GM10266 (cell line): Measurements from ENCODE around the gene MRPS31.
"Not testable (repeated sequence)": the region's sequence is repeated elsewhere in the genome, so short reads cannot be mapped to it uniquely, and the experiment has no call there.

Experiments
- DNase-seq: peaks from one replicate; pipeline ENCODE4 v3.0.0; 2012; ENCODE audit errors: extremely low spot score
- CTCF ChIP-seq: IDR thresholded peaks from 2 replicates; pipeline ENCODE4 v1.5.1; 2012; ENCODE audit warnings: mild to moderate bottlenecking, low read depth; ENCODE audit not compliant: control insufficient read depth, insufficient read depth; ENCODE audit errors: missing control alignments

Gene MRPS31

DNA sequence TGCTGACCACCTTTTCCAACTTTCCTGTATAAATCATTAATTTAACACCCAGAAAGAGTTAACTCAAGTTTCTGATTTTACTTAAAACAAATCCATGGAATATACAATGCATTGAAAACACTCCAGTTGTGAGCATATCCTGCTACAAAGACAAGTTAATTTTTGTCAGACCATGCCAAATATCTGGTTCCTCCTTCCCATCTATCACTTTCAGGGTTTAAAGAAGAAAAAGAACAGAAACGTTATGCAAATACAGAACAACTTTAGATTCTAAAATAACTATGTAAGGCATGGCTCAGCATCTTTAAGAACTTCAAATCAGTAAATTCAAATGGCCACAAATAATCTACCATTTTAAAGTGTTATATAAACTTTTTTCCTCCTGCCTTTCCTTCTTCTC, 14.9 kb downstream of the MRPS31 start:
- DNase-seq, result no peak
- TF ChIP-seq CTCF, result no peak

- no peak for TF ChIP-seq CTCF
- no peak for DNase-seq
Measured at GRCh38 chr13:40755082-40755700, 15.8 kb downstream of the MRPS31 start.

DNA sequence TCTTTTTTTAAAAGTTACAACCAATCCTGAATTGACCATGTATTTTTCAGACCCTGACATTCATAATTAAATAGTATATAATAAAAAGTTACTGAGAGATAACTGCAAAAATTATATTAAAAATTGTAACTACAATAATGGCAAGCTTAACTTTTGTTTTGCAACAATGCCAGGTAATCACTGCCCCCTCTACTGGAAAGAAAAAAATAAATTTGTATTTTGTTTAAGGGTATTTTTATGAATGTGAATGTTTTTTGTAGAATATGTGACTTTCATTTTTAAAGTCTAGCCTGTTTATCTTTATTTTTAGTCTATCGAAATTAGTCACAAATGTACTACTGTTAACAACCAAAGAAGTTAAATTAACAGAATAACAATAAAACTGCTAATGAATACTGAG, 21.7 kb downstream of the MRPS31 start:
- no peak for DNase-seq
- TF ChIP-seq CTCF, result no peak

DNA sequence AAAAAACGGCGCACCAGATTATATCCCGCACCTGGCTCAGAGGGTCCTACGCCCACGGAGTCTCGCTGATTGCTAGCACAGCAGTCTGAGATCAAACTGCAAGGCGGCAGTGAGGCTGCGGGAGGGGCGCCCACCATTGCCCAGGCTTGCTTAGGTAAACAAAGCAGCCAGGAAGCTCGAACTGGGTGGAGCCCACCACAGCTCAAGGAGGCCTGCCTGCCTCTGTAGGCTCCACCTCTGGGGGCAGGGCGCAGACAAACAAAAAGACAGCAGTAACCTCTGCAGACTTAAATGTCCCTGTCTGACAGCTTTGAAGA, 35.8 kb downstream of the MRPS31 start:
- not testable (repeated sequence) for DNase-seq

DNA sequence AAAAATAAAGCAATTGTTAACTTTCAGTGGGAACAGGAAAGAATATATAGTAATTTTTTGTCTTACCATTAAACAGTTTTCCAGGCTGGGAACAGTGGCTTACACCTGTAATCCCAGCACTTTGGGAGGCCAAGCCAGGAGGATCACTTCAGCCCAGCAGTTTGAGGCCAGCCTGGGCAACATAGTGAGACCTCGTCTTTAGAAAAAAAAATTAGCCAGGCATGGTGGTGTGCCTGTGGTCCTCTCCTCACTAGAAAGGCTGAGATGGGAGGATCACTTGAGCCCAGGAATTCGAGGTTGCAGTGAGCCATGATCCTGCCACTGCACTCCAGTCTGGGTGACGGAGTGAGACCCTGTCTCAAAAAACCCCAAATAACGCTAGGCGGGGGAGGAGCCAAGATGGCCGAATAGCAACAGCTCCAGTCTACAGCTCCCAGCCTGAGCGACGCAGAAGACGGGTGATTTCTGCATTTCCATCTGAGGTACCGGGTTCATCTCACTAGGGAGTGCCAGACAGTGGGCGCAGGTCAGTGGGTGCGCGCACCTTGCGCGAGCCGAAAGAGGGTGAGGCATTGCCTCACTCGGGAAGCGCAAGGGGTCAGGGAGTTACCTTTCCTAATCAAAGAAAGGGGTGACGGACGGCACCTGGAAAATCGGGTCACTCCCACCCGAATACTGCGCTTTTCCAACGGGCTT, 36.3 kb downstream of the MRPS31 start:
- DNase-seq, result not testable (repeated sequence)

DNA sequence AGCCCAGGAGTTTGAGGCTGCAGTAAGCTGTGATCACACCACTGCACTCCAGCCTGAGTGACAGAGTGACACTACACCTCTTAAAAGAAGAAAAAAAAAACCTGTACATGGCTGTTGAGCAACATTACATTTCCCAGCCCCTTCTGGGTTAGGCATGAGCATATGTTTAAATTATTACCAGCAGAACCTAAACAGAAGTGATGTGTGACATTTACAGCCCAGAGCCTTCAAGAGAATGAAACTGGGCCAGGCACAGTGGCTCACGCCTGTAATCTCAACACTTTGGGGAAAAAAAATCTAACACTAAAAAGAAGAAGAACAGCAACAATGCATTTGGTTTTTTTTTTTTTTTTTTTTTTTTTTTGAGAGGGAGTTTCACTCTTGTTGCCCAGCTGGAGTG, 38.3 kb downstream of the MRPS31 start:
- no peak for DNase-seq
- no peak for TF ChIP-seq CTCF

DNA sequence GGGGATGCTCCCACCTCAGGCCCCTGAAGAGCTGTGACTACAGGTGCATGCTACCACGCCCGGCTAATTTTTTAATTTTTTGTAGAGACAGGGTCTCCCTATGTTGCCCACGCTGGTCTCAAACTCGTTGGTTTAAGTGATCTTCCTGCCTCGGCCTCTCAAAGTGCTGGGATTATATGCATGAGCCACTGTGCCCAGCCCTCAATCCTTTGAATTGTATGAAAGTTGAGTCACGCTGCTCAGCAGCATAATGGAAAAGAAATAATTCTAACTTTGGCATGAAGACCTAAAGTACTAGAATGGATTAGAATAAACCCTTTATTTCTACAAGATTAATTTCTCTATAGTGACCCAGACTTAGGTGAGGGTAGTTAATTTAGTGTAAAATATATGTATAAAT, 42.4 kb downstream of the MRPS31 start:
- DNase-seq, result no peak
- no peak for TF ChIP-seq CTCF

GRCh38 chr13:40714433-40714832, 56.6 kb downstream of the MRPS31 start:
- not testable (repeated sequence) for DNase-seq

GRCh38 chr13:40706439-40706838, 64.6 kb downstream of the MRPS31 start:
- TF ChIP-seq CTCF, result no peak
- no peak for DNase-seq
